Placental pericyte (primary cell): Measurements from ENCODE around the gene SYNGR3. TPM values are rescaled to one million over a fixed set of nuclear protein-coding genes. Genes with fewer than 3 reads are reported as not detected.

Source experiments
- small RNA-seq: library from RNA; depleted of rRNA; stranded (forward); fragments of <200 nt; gene quantifications from one replicate; pipeline ENCODE3, GENCODE V24; 2012; ENCODE audit warnings: low replicate concordance
- total RNA-seq: library from RNA; depleted of rRNA; stranded (reverse); fragments of >200 nt; gene quantifications from 2 replicates; pipeline ENCODE4 v1.2.3, GENCODE V29; 2012

The SYNGR3 gene, protein sequence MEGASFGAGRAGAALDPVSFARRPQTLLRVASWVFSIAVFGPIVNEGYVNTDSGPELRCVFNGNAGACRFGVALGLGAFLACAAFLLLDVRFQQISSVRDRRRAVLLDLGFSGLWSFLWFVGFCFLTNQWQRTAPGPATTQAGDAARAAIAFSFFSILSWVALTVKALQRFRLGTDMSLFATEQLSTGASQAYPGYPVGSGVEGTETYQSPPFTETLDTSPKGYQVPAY
- total RNA-seq, result 0.86 and 5.7 TPM in 2 replicates

DNA sequence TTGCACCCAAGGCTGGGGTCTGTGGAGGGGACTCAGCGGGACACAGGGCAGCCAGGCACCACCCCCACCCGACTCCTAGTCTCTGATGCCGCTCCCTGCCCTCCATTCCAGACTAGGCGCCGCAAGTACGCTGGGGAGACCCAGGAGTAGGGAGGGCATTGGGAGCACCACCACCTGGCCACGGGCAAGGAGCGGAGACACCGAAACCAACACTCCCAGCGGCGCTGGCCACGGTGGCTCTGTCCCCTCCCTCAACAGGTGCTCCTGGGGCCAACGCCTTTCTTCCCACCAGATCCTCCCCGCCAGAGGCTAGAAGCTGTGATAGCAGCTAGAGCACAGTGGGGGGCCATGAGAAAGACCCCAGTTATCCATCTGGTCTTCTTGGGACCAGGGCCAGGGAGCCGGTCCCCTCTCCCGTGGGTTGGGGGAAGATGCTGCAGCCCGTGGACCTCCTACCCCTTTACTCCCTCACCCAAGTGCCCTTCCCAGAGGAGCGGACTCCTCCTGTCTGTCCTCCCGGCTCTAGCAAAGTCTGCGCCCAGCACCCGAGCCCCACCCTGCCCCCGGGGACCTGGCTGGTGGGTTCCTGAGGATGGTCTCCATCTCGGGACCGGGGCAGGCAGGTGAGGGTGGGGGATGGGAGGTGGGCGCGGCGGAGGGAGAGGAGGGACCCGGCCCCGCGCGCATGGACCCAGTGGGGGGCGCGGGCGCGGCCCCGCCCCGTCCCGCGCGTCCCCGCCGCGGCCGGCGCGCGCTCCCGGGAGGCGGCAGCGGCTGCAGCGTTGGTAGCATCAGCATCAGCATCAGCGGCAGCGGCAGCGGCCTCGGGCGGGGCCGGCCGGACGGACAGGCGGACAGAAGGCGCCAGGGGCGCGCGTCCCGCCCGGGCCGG lies at the start of gene SYNGR3:
Gene SYNGR3 (plus strand): TSS at position 762 of the 892 bp plus-strand sequence. CDS start 133 bp downstream, outside the sequence.

DNA sequence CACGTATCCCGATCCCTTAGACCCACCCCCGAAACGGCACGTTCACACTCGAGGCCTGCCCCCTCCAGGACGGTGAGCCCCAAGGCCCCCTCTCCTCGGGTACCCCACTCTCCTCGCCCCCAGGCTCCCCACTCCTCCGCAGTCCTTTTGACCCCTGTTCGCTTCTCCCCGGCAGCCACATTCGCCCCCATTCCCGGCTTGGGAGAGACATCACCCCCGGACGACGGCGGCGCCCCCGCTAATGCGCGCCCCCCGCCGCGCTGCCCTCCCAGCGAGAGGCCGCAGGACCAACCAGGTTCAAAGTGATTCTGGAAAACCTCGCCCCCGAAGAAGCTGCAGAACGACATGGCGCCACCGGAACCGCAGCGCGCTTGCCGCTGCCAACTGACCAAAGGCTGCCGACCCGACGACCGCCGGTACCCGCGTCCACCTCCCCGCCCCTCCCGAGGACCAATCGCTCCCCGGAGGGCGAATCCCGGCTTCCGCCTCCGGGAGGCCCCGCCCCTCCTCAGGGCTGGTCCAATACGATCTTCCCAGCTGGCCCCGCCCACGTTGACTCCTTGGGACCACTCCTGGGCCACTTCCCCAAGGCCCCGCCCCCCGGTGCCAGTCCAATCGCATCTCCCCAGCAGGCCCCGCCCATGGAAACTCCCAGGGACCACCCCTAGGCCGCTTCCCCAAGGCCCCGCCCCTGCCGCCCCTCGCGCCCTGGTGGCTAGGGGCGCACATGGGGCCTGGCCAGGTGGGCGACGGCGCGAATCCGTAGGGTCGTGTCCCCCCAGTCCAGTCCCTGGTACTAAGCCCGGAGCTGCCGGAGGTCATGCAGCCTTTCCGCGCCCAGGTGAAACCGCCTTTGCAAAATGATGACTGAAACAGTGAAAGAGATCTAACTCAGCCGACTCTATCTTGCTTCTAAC lies 46.7 kb upstream of the SYNGR3 start, which contains the start of gene MSRB1:
Gene MSRB1 (minus strand): TSS at position 390 of the 917 bp plus-strand sequence. CDS start 43 bp downstream, at position 347.

DNA sequence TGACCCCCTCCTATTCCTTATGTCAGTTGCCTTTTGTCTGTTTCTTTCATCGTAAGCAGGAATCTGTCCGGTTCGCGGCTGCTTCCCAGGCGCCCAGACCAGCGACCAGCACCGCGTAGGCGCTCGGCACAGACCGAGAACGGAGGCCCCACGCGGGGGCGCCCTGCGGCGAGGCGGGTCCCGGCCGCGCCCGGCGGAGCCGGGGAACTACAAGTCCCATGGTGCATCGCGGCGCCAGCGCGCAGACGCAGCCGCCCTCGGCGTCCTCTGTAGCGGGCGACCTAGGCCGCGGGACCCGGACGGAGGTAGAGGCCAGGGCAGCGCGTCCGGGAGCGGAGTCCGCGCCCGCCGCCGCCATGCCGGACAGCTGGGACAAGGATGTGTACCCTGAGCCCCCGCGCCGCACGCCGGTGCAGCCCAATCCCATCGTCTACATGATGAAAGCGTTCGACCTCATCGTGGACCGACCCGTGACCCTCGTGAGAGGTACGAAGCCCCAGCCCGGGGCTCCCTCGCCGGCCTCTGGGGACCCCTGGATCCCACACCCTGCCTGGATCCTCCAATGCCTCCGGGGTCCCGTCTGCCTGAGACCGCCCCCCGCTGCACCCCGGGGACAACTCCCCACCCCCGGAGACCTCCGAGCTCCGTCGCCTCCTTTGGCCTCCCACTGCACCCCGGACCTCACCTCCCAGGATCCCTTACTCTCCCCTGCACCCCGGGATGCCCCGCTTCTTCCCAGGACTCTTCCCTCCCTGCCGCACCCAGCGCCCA lies 30.3 kb upstream of the SYNGR3 start, which contains the start of gene NDUFB10:
Gene NDUFB10 (plus strand): TSS at position 270 of the 771 bp plus-strand sequence. CDS start 87 bp downstream, at position 357.

DNA sequence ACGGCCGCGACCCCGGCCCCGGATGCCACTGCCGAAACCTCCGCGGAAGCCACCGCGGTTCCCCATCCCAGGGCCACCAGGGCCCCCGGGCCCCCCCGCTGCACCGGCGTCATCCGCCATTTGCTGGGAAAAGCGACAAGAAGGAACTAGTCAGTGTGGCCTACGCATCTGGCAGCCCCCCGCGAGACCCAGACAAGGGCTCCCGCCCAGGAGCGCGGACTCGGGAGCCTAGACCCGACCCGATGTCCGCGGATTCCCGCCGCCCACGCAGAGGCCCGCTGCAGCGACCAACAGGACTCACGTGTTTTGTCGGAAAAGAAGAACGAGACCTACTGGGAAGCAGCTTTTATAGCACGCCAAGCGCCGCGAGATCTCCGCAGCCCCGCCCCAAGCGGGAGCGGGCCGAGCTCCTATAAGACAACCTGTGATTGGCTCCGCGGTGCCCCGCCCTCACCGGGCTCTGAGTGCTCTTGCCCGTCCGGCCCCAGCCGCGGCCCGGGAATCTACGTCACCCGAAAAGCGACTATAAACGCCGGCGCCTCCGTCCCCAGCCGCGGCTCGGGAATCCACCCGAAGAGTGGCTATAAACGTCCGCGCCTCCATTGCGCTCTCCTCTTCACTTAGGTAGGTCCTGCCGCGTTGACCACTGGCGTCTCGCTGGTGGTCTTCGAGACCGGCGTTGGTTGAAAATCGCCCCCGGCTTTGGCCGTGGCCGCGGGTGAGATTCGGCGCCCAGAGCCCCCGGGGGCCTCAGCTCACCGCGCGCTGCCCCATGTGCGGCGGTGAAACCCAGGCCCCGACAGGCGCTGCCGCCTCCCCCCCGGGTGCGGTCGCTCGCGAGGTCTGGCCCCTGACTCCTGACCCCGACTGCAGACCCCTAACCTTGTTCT lies 25.0 kb upstream of the SYNGR3 start, which contains the start of gene RPS2:
Gene RPS2 (minus strand): TSS at position 321 of the 890 bp plus-strand sequence. CDS start 201 bp downstream, at position 120.

DNA sequence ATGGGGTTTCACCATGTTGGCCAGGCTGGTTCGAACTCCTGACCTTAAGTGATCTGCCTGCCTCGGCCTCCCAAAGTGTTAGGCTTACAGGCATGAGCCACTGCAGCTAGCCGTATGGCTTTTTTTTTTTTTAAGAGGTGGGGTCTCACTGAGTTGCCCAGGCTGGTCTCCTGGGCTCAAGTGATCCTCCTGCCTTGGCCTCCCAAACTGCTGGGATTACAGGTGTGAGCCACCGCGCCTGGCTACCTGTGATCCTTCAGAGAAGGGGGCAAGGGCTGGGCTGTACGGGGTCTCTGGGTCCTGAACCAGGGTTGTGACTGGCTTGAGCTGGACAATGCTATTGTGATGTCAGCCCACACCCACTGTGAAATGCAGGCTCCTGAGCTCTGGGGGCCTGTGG lies 23.3 kb upstream of the SYNGR3 start, which contains the start of gene RNF151:
Gene RNF151 (plus strand): TSS at position 397 of the 400 bp plus-strand sequence. CDS start 26 bp downstream, outside the sequence.

DNA sequence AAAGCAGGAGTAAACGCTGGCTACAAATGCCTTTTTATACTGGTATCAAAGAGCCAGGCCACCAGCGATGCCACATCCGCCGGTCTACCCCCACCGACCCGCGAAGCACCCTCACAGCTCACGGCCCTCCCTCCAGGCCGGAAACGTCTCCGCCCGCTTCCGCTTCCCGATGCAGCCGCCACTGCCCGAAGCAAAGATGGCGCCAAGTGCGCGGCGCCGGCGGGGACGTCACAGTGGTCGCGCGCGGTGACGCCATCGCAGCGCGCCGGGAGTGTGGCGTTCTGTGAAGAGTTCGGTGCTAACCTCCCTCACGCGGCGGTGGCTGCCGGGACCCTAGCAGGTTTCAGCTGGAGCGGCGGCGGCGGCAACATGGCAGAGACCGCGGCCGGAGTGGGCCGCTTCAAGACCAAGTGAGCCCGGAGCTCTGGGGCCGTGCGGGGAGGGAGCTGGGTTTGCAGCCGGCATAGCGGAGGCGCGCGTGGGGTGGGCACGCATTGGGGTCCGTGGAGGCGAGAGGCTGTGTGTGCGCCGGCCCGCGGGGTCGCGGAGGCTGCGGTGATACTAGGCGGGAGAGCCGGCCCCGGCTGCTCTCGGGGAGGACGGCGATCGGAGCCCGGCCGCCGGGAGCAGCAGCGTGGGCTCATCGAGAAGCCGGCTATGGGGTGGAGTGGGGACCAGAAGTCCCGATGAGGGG lies 17.8 kb upstream of the SYNGR3 start, which contains the start of gene TBL3:
Gene TBL3 (plus strand): TSS at position 258 of the 694 bp plus-strand sequence. CDS start 112 bp downstream, at position 370.

DNA sequence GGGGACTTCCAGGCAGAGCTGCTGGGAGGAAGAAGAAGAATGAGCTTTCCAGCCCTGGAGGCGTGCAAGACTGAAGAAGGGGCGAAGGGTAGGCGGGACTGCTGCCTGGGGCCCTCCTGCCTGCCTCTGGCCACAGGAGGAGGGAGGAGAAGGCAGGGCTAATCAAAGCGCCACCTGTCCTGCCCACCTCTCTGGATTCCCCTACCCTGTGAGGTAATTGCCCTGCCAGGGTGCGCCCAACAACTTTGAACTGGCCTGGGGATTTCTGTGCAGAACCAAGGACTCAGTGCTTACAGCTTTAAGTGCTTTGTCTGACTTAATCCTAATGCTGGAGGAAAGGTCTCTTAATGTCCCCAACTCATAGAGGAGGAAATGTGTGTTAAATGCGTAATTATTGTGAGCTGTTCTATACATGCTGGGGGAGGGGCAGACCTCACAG lies 8.4 kb upstream of the SYNGR3 start, which contains the start of gene NOXO1:
Gene NOXO1 (minus strand): TSS at position 72 of the 439 bp plus-strand sequence. CDS start 290 bp downstream, outside the sequence.

DNA sequence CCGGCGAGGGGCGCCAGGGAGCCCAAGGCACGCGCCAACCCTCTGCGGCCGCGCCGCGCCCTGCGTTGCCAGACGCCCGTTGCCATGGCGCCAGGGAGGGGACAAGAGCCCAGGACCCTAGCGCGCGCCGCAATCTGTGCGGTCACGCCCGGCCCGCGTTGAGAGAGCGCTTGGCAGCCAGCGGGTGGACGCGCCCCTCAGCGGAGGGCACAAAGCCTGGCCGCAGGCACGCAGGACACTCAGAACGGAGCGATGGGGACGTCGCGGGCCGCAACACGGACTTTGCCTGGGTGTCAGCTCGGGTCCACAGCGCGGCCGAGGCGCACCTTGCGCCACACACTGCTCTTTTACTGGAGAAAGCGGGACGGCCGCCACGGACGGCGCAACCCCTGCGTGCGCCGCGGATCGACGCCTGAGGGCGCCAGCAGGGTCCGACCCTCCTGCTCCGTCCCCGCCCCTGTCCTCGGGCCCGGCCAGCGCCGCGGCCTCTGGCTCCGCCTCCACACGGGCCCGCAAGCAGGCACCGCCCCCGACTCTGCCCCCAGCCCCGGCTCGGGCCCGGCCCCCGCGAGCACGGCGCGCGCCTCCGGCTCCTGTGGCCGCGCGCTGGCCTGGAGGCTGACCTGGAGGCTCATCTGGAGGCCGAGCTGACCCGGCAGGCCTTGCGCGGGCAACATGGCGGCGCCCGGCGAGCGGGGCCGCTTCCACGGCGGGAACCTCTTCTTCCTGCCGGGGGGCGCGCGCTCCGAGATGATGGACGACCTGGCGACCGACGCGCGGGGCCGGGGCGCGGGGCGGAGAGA lies 6.0 kb upstream of the SYNGR3 start, which contains the start of gene GFER:
Gene GFER (plus strand): TSS at position 650 of the 803 bp plus-strand sequence. CDS start 26 bp downstream, at position 676.

DNA sequence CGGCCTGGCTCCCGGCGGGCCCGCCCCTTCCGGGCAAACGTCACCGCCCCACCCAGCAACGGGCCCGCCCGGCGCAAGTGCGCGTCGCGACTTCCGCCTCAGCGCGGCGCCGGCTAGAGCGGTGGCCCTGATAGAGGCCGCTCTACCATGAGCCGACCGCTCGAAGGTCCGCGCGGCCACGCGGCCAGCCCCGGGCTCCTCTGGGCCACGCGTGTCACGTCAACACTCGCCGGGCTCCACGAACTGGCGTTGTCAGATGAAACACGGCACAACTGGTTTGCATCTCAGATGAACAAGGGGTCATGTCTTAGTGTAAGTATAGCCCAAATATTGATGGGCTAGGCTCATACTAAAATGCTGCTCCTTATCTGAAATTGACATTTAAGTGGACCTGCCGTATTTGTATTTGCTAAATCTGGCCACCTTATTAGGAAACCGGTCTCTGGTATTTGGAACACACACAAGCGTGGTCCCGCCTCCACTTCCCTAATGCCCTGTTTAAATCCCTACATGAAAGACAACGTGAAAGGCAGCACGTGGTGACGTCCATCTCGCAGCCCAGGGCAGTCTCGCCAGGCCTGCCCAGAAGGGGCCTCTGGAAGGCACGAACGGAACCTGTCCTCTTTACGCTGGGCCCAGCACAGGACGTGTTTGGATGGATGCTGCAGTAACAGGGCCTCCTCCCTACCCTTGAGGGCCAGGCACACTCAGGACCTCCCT lies 20.2 kb downstream of the SYNGR3 start, which contains the start of gene ZNF598:
Gene ZNF598 (minus strand): TSS at position 31 of the 720 bp plus-strand sequence.

DNA sequence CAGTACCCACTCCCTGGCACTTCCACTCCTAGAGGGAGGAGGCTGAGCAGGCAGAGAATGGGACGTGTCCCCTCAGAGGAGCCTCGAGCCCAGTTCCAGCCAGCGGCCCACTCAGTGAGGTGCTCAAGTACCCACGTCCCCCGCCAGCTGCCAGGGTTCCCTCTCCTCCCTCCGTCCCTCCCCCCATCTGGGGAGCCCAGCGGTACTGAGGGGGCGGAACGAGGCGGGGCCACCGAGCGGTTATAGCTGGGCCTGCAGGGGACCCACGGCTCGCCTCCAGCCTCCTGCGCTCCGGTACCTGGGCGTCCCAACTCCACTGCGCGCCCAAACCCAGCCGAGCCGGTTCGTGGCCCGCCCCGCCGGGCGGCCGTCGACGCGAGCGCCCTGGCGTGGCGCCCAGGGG lies 29.7 kb downstream of the SYNGR3 start, which contains the start of gene NPW:
Gene NPW (plus strand): TSS at position 268 of the 403 bp plus-strand sequence.

DNA sequence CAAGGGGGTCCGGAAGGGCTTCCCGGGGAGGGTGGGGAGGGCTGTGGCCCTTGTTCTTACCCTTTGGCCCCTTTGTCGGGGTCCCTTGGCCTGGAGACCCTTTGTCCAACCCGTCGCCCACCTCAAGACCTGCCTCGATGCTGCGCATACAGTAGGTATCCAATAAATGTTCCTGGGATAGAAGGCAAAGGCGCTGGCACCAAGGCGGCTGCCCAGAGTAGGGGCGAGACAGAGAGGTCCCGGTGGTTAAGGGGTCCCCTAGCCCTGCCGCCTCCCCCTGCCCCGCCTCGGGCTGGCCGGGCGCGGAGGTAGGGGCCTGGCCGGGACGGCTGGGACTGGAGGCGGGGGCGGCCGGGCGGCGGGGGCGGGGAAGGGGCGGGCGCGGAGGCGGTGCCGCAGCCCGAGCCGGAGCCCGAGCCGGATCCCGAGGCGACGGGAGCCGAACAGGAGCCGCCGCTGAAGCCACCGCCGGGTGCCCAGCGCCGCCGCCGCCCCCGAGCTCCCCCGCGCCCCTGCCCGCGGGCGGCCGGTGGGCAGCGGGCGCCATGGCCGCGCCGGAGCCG lies 36.8 kb downstream of the SYNGR3 start, which contains the start of gene NHERF2:
Gene NHERF2 (plus strand): TSS at position 442 of the 563 bp plus-strand sequence. CDS start 104 bp downstream, at position 546.

Small RNA genes within 50 kb of the gene (small RNA-seq; reads per million reads assigned to genes)
- gene AC005363.2, result not detected
- not detected for gene RN7SL219P
- not detected for gene SNORA10
- not detected for gene SNORA64

Other genes starting within 250 kb of the SYNGR3 start
- 24.5 and 42.1 TPM in 2 replicates for gene NME3, start 218.4 kb upstream of the SYNGR3 start, total RNA-seq
- 10.3 and 14.5 TPM in 2 replicates for gene EME2, start 217.2 kb upstream of the SYNGR3 start, total RNA-seq
- 57.6 and 82.5 TPM in 2 replicates for gene MRPS34, start 216.8 kb upstream of the SYNGR3 start, total RNA-seq
- gene SPSB3, start 207.4 kb upstream of the SYNGR3 start, total RNA-seq, result 32.2 and 38.1 TPM in 2 replicates
- 78.1 and 96.1 TPM in 2 replicates for gene NUBP2, start 207.0 kb upstream of the SYNGR3 start, total RNA-seq
- gene IGFALS, start 196.3 kb upstream of the SYNGR3 start, total RNA-seq, result under 0.01 TPM in 2 replicates
- 28.1 and 56.2 TPM in 2 replicates for gene HAGH, start 163.1 kb upstream of the SYNGR3 start, total RNA-seq
- 66.3 and 77.3 TPM in 2 replicates for gene FAHD1, start 162.8 kb upstream of the SYNGR3 start, total RNA-seq
- not detected in 2 replicates for gene MEIOB, start 117.8 kb upstream of the SYNGR3 start, total RNA-seq
- gene HS3ST6, start 71.6 kb upstream of the SYNGR3 start, total RNA-seq, result not detected in 2 replicates
- 13.3 and 15.3 TPM in 2 replicates for gene MSRB1, start 46.8 kb upstream of the SYNGR3 start, total RNA-seq
- gene RPL3L, start 35.3 kb upstream of the SYNGR3 start, total RNA-seq, result not detected in 2 replicates
- 103 and 191 TPM in 2 replicates for gene NDUFB10, start 30.4 kb upstream of the SYNGR3 start, total RNA-seq
- 1,155 and 3,788 TPM in 2 replicates for gene RPS2, start 25.1 kb upstream of the SYNGR3 start, total RNA-seq
- gene RNF151, start 23.1 kb upstream of the SYNGR3 start, total RNA-seq, result 0.43 TPM in 1 of 2 replicates, not detected in the other
- gene TBL3, start 17.9 kb upstream of the SYNGR3 start, total RNA-seq, result 49.8 and 57.6 TPM in 2 replicates
- 0.44 TPM in 1 of 2 replicates, not detected in the other for gene NOXO1, start 8.5 kb upstream of the SYNGR3 start, total RNA-seq
- gene GFER, start 5.8 kb upstream of the SYNGR3 start, total RNA-seq, result 14.6 and 15.3 TPM in 2 replicates
- gene ZNF598, start 19.9 kb downstream of the SYNGR3 start, total RNA-seq, result 39.2 and 54.9 TPM in 2 replicates
- 0.22 and 1.0 TPM in 2 replicates for gene NPW, start 29.8 kb downstream of the SYNGR3 start, total RNA-seq
- 53.2 and 107 TPM in 2 replicates for gene NHERF2, start 36.9 kb downstream of the SYNGR3 start, total RNA-seq
- 17.3 and 33.6 TPM in 2 replicates for gene NTHL1, start 57.9 kb downstream of the SYNGR3 start, total RNA-seq
- 70.2 and 86.8 TPM in 2 replicates for gene TSC2, start 58.0 kb downstream of the SYNGR3 start, total RNA-seq
- gene PKD1, start 145.9 kb downstream of the SYNGR3 start, total RNA-seq, result 159 and 223 TPM in 2 replicates
- 1.4 and 1.5 TPM in 2 replicates for gene RAB26, start 158.7 kb downstream of the SYNGR3 start, total RNA-seq
- gene TRAF7, start 165.8 kb downstream of the SYNGR3 start, total RNA-seq, result 72.4 and 77.7 TPM in 2 replicates
- gene CASKIN1, start 206.6 kb downstream of the SYNGR3 start, total RNA-seq, result under 0.01 and 0.22 TPM in 2 replicates
- 37.4 and 39.2 TPM in 2 replicates for gene MLST8, start 215.5 kb downstream of the SYNGR3 start, total RNA-seq
- gene BRICD5, start 220.9 kb downstream of the SYNGR3 start, total RNA-seq, result 1.5 and 1.9 TPM in 2 replicates
- gene PGP, start 224.9 kb downstream of the SYNGR3 start, total RNA-seq, result 12.7 and 33.9 TPM in 2 replicates
- gene E4F1, start 233.6 kb downstream of the SYNGR3 start, total RNA-seq, result 28.0 and 42.5 TPM in 2 replicates
- gene DNASE1L2, start 246.5 kb downstream of the SYNGR3 start, total RNA-seq, result 0.86 and 1.1 TPM in 2 replicates